K562 (cell line): ENCODE measurements around the gene CREB5. TPM values are rescaled to one million over a fixed set of nuclear protein-coding genes. Genes with fewer than 3 reads are reported as not detected.
A peak's percentile ranks its signal among the peaks of the same experiment; 100 is the strongest.

ENCODE experiments used
- ATAC-seq: fragments of 200-7000 bp; cut with Tn5 transposase; 3 replicates; pipeline ENCODE4 v1.9.1; 2020; ENCODE audit warnings: moderate library complexity
- BruUV-seq: library from RNA; stranded (reverse); fragments of 400-500 nt; replicated peaks from 2 replicates; lab custom pipeline; 2021; lab: Mats Ljungman, UMichigan
- CTCF ChIA-PET: fragments of 300-600 bp; formaldehyde crosslinking; extraction: SDS; loops from one replicate; lab custom pipeline; 2021; ENCODE audit warnings: low intra/inter-chr PET ratio; lab: Yijun Ruan, JAX
- POLR2A ChIA-PET: fragments of 300-600, 350-650 bp; sonication (Branson Sonifier 250); formaldehyde crosslinking; extraction: SDS; loops from one replicate; lab custom pipeline; 2021; ENCODE audit warnings: antibody characterized with exemption, inconsistent platforms; lab: Yijun Ruan, JAX
- DNase-seq, 4 experiments: peaks; one replicate each; pipeline versions ENCODE4 v3.0.0 to v3.0.0-alpha.2; 2011 to 2018; ENCODE audit warnings: low spot score in 3 of 4, mixed read lengths in 3 of 4; ENCODE audit errors: extremely low read depth in 1 of 4
- FAIRE-seq: peaks from 2 replicates; lab custom pipeline; 2011; peaks lifted over from hg19 to GRCh38; lab: Jason Lieb, UNC
- H2AFZ ChIP-seq: 2 replicates; pipeline ENCODE4 v1.6.0; 2011; ENCODE audit warnings: low read depth, low read length, control low read depth, inconsistent platforms
- H3K27ac ChIP-seq: fragments of 200-600 bp; 3 replicates; pipeline ENCODE4 v1.8.0; 2011; ENCODE audit warnings: low read depth, mild to moderate bottlenecking, control low read depth, inconsistent platforms, low read length, moderate library complexity, mixed read lengths; ENCODE audit errors: extremely low read depth
- H3K27me3 ChIP-seq, 2 experiments: fragments of 300-600 bp in 1 of 2; 2 replicates in 1 of 2; 3 replicates in 1 of 2; pipeline versions ENCODE4 v1.6.0 to v1.8.0; 2011; ENCODE audit warnings: inconsistent platforms in 2 of 2, low read length in 2 of 2, mild to moderate bottlenecking in 1 of 2, mixed read lengths in 1 of 2, moderate library complexity in 1 of 2; ENCODE audit not compliant: control insufficient read depth in 2 of 2, insufficient read depth in 2 of 2
- H3K36me3 ChIP-seq: fragments of 300-600 bp; 3 replicates; pipeline ENCODE4 v1.8.0; 2011; ENCODE audit warnings: mild to moderate bottlenecking, low read length, inconsistent platforms; ENCODE audit not compliant: control insufficient read depth, insufficient read depth
- H3K4me1 ChIP-seq, 2 experiments: fragments of 200-600 bp in 1 of 2; replicated peaks in 1 of 2; 2 replicates in 1 of 2; 3 replicates in 1 of 2; pipeline versions ENCODE4 v1.5.1 to v1.8.0; 2011; ENCODE audit warnings: inconsistent platforms in 2 of 2, low read length in 2 of 2, mild to moderate bottlenecking in 1 of 2, mixed read lengths in 1 of 2, moderate library complexity in 1 of 2; ENCODE audit not compliant: control insufficient read depth in 2 of 2, insufficient read depth in 2 of 2
- H3K4me2 ChIP-seq: 2 replicates; pipeline ENCODE4 v1.6.1; 2011; ENCODE audit warnings: low read length, control low read depth, inconsistent platforms, mixed read lengths; ENCODE audit not compliant: insufficient read depth
- H3K4me3 ChIP-seq: fragments of 200-600 bp; sonication (generic), shearing (Covaris generic); 2 replicates; pipeline ENCODE4 v1.5.1; 2016; ENCODE audit warnings: control low read depth, inconsistent platforms
- H3K79me2 ChIP-seq: fragments of 200-600 bp; 3 replicates; pipeline ENCODE4 v1.8.0; 2011; ENCODE audit warnings: low read length, inconsistent platforms; ENCODE audit not compliant: control insufficient read depth, insufficient read depth
- H3K9ac ChIP-seq, 2 experiments: 2 replicates each; pipeline versions ENCODE4 v1.6.0 to v1.6.1; 2011; ENCODE audit warnings: low read depth in 2 of 2, low read length in 2 of 2, control low read depth in 1 of 2, inconsistent platforms in 1 of 2, mild to moderate bottlenecking in 1 of 2, mixed read lengths in 1 of 2; ENCODE audit not compliant: insufficient read depth in 1 of 2
- H3K9me1 ChIP-seq: one replicate; pipeline ENCODE4 v1.6.0; 2011; ENCODE audit warnings: inconsistent platforms, mild to moderate bottlenecking, low read length, moderate library complexity; ENCODE audit not compliant: control insufficient read depth, insufficient read depth
- H3K9me3 ChIP-seq: replicated peaks from 2 replicates; pipeline ENCODE4 v1.5.1; 2011; ENCODE audit warnings: low read depth, low read length, inconsistent platforms; ENCODE audit not compliant: control insufficient read depth, insufficient read depth
- H4K20me1 ChIP-seq: replicated peaks from 2 replicates; pipeline ENCODE4 v1.6.1; 2011; ENCODE audit warnings: low read length, inconsistent platforms, mixed read lengths; ENCODE audit not compliant: control insufficient read depth, insufficient read depth
- KLF16 ChIP-seq: IDR thresholded peaks from 2 replicates; pipeline ENCODE4 v1.6.1; 2016; ENCODE audit warnings: antibody characterized with exemption
- MAFF ChIP-seq: IDR thresholded peaks from 2 replicates; pipeline ENCODE4 v1.6.1; 2012; ENCODE audit warnings: low read length, improper control_type of control experiment
- NFE2 ChIP-seq: IDR thresholded peaks from 2 replicates; pipeline ENCODE4 v1.6.1; 2014; ENCODE audit warnings: antibody characterized with exemption, low read depth
- RFX7 ChIP-seq: fragments of 250-450 bp; sonication (Bioruptor Pico); IDR thresholded peaks from 2 replicates; pipeline ENCODE4 v1.5.1; 2021; ENCODE audit warnings: mild to moderate bottlenecking
- STAG1 ChIP-seq: sonication (generic); formaldehyde crosslinking; IDR thresholded peaks from 2 replicates; pipeline ENCODE4 v1.5.0; 2020; ENCODE audit warnings: missing genetic modification reagents, borderline replicate concordance
- STAT6 ChIP-seq: sonication (generic); formaldehyde crosslinking; IDR thresholded peaks from 2 replicates; pipeline ENCODE4 v1.8.1; 2023; ENCODE audit warnings: mild to moderate bottlenecking, missing genetic modification reagents
- TAF9B ChIP-seq: fragments of 450-650 bp; IDR thresholded peaks from 2 replicates; pipeline ENCODE4 v1.6.1; 2018; ENCODE audit warnings: mild to moderate bottlenecking; ENCODE audit not compliant: partially characterized antibody
- TCF7 ChIP-seq: sonication (generic); IDR thresholded peaks from 2 replicates; pipeline ENCODE4 v1.6.1; 2016; ENCODE audit warnings: antibody characterized with exemption, borderline replicate concordance
- USF1 ChIP-seq: sonication (generic); formaldehyde crosslinking; IDR thresholded peaks from 2 replicates; pipeline ENCODE4 v1.9.0; 2022; ENCODE audit warnings: mild to moderate bottlenecking, missing genetic modification reagents
- XRCC3 ChIP-seq: fragments of 450-650 bp; IDR thresholded peaks from 2 replicates; pipeline ENCODE4 v1.6.1; 2017; ENCODE audit warnings: mild to moderate bottlenecking, moderate library complexity
- ZNF316 ChIP-seq: fragments of 450-650 bp; IDR thresholded peaks from 2 replicates; pipeline ENCODE4 v1.6.1; 2016
- ZNF444 ChIP-seq: fragments of 250-450 bp; sonication (Bioruptor Pico); IDR thresholded peaks from 2 replicates; pipeline ENCODE4 v1.4.0; 2020; ENCODE audit warnings: mild to moderate bottlenecking, moderate library complexity
- WGBS: fragments of 100-300 bp; shearing (Covaris generic); methylation state at CpG from one replicate; pipeline ENCODE4 v1.1.6; 2016; ENCODE audit warnings: low coverage, mixed read lengths; ENCODE audit not compliant: insufficient coverage; ENCODE audit errors: missing lambda C conversion rate; 5-methylcytosine and 5-hydroxymethylcytosine counted together
- in situ Hi-C: fragments of 300-500 bp; cut with MboI; formaldehyde crosslinking; loops from 4 replicates; pipeline ENCODE4 v1.15.0; 2018; ENCODE audit warnings: inconsistent platforms, mixed read lengths
- intact Hi-C: fragments of 100-400 bp; cut with micrococcal nuclease; formaldehyde crosslinking; loops from 2 replicates; pipeline ENCODE4 v1.14.2; 2022
- polyA plus RNA-seq, 8 experiments: library from polyadenylated mRNA; depleted of rRNA in 4 of 8; stranded (reverse) in 5 of 8; unstranded in 3 of 8; fragments of >200 nt; fragmentation: Nextera tagmentation in 2 of 8; fragmentation: Illumina TruSeq in 1 of 8; extraction: Ambion mirVana in 2 of 8; extraction: Trizol in 1 of 8; gene quantifications; 2 replicates each; pipeline versions ENCODE4 v1.2.1 to v1.2.3, GENCODE V29; 2011 to 2014; ENCODE audit warnings: inconsistent platforms in 1 of 8, missing spikeins in 1 of 8
- total RNA-seq, 7 experiments: library from RNA; depleted of rRNA in 6 of 7; stranded (reverse); fragments of >200 nt in 6 of 7; fragmentation: Illumina TruSeq in 2 of 7; extraction: Trizol in 2 of 7; gene quantifications; 2 replicates each; pipeline versions ENCODE4 v1.2.1 to v1.2.3, GENCODE V29; 2011 to 2021; ENCODE audit warnings: low replicate concordance in 1 of 7
- TF ChIP-seq, protein P1 (sequence below), 2 experiments: fragments of 250-450 bp in 1 of 2; fragments of 450-650 bp in 1 of 2; sonication (Bioruptor Pico) in 1 of 2; IDR thresholded peaks; 2 replicates each; pipeline versions ENCODE4 v1.6.1 to v1.8.0; 2016 to 2021; ENCODE audit warnings: mild to moderate bottlenecking in 2 of 2, moderate library complexity in 2 of 2, missing compliant biosample characterization in 1 of 2, missing genetic modification characterization in 1 of 2

Gene CREB5
- total and polyA plus RNA-seq, 9 of the 15 experiments (the other 6 are each of a cell fraction or from before 2014, with no cell fraction given): 0.33 to 6.4 (median 1.8) TPM

DNA sequence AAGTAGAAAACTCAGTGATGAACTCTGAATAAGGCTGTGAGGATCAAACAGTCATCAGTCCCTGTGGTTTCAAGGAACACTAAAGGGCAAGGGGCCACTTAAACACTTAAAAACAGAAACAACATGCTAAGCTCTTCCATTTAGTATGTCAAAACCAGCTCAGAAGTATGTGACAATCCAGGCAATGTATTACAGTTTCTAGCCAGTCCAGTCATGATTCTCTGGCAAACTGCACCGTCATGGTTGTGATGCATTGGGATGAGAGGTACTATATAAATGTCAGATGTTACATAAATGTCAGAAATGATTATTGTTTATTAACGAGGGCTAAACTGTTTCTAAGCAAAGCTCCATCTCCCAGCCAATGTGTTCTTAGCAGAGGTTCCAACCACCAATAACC is 4.7 kb upstream of the CREB5 start (continued):
- TF ChIP-seq ZNF444 (no peak), NFE2 (peak; percentile 56), MAFF (0 out of 2 replicates have a peak, but pooled peaks have one; percentile 14), ZNF316 (peak; percentile 43)
- TF ChIP-seq, protein P1, sequence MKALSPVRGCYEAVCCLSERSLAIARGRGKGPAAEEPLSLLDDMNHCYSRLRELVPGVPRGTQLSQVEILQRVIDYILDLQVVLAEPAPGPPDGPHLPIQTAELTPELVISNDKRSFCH (CRISPR knock-in tag; IDR thresholded peaks at IDR 0.05): no peak
- TF ChIP-seq, protein P1 (tag; IDR thresholded peaks at IDR 0.05): no peak

DNA sequence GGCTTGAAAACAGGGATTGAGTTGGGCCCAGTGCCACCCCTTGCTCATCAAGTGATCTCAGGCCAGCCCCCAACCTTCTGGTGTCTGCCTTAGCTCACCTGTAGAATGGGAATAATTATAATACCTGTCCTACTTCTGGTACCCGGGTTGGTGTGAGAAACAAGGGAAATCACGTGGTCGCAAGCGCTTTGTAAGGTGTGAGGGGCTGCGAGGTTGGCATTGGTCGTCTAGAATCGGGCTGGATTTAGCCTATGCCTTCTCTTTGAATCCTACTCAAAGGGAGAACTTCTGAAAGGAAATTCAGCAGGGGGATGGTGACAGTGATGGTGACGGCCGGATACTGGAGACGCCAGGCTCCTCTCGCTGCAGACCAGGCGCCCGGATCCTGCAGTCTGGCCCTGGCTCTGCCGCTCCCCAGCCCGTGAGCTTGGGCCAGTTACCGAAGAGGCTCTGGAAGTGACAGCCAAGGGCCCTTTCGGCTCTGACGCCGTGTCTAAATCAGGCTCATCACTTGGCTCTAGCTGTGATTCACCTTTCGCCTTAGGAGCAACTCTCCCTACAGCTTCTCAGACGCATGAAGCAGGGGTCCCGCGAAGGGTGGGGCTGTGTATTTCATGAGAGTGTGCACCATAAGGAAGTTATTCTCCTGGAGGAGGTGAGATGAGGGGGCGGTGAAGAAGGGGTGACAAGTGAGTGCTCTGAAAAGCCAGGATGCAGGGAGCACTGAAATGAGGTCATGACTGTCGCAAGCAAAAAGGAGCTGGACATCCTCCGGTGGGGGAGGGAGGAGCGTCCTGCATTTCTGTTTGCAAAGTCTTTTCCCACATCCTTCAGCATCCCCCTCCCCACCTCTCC is 4.0 kb upstream of the CREB5 start:
- FAIRE-seq (no peak), DNase-seq (no peak), ATAC-seq (no peak)
- CTCF ChIA-PET: no interaction called here
- H3K9me3 ChIP-seq: no peaks in the 10 kb centered on the region
- no peak overlapping the region for H2AFZ ChIP-seq
- BruUV-seq: no TSS peak
- no peaks in the 10 kb centered on the region for H3K9me1 ChIP-seq
- no peak for TF ChIP-seq RFX7
- TF ChIP-seq TCF7: no peak
- no peak for TF ChIP-seq STAT6 (CRISPR knock-in tag)
- no peak for TF ChIP-seq XRCC3
- no peak for TF ChIP-seq STAG1 (CRISPR knock-in tag)
- TF ChIP-seq KLF16: no peak
- TF ChIP-seq TAF9B: no peak
- TF ChIP-seq USF1: no peak
- H3K79me2 ChIP-seq: no peaks in the 10 kb centered on the region
- H4K20me1 ChIP-seq: no peaks in the 10 kb centered on the region
- in situ Hi-C loops (no loop called here), intact Hi-C loops (no loop called here)
- no peak overlapping the region for H3K4me3 ChIP-seq
- H3K27ac ChIP-seq: no peak overlapping the region
- POLR2A ChIA-PET: no interaction called here
- WGBS: 36% methylated on average over 18 of the region's 27 CpGs
- H3K36me3 ChIP-seq: no peaks in the 10 kb centered on the region
- H3K4me1 ChIP-seq: peaks cover 0 to 6% of the 10 kb centered on the region in 2 experiments; a peak in 2 of 5 replicates
- no peak overlapping the region for H3K9ac ChIP-seq
- H3K4me2 ChIP-seq: no peak overlapping the region
- peaks cover 0 to 5% of the 10 kb centered on the region in 2 experiments; a peak in 1 of 5 replicates for H3K27me3 ChIP-seq
